Erythroblast (primary cell): ENCODE results near the gene PPM1D.

Experiments
- GATA1 ChIP-seq: IDR thresholded peaks from 2 replicates; pipeline ENCODE4 v1.6.1; 2011; ENCODE audit warnings: low read depth, mild to moderate bottlenecking, control low read depth, low read length, moderate library complexity
- POLR2A ChIP-seq: IDR thresholded peaks from 2 replicates; pipeline ENCODE4 v1.6.1; 2011; ENCODE audit warnings: mild to moderate bottlenecking, low read length

GRCh38 chr17:60641126-60641525 is 41.1 kb downstream of the PPM1D start:
- TF ChIP-seq POLR2A (no peak), GATA1 (no peak)
